HG02763 (cell line): ENCODE results near the gene PGLYRP1.

Experiments
- ATAC-seq: cut with Tn5 transposase; IDR thresholded peaks from one replicate; pipeline ENCODE4 v1.9.1; 2021; ENCODE audit warnings: mild to moderate bottlenecking, moderate library complexity; ENCODE audit not compliant: unreplicated experiment

The PGLYRP1 gene

DNA sequence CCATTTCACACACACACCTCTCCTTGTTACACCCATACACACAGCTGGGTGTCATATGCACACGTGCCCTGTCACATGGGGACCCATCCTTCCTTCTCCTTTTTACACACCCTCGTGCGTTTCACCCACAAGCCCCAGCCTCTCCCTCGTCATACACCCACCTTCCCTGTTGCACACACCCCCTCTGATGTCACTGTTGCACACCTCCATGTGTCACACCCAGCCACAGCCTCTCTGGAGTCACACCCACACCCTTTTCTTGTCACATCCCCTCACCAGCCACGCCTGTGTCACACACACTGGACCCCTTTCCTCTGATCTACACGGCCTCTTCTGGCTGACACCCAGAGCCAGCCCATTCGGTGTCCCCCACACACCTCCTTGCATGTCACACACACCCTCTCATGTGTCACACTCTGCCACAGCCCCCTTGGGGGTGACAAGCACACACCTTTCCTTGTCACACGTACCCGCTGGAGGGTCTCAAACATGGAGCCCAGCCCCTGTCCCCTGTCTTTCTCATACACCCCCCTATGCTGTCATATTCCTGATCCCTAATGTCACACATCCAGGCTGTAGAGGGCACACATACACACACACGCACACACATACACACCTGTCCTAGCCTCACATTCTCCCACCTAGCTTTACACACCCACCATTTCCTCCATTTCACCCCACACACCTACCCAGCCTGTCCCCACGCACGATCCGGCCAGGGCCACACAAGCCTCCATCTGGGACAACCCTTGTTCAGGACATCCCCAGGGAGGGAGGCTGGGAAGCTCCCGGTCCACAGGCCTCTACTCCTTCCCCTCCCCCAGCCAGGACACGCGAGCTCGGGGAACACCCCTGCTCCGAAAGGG lies 50.5 kb downstream of the PGLYRP1 start:
- ATAC-seq = no peak

- no peak for ATAC-seq
Measured at GRCh38 chr19:45971260-45971902, 51.5 kb downstream of the PGLYRP1 start.

- ATAC-seq = no peak
Measured at GRCh38 chr19:45969676-45970075, 53.2 kb downstream of the PGLYRP1 start.
